MM.1S (cell line): ENCODE data around the gene GAB2.
"Not testable (repeated sequence)": the region's sequence is repeated elsewhere in the genome, so short reads cannot be mapped to it uniquely, and the experiment has no call there.

Experiments
- DNase-seq: peaks from one replicate; pipeline ENCODE4 v3.0.0-alpha.2; 2015
- H2AFZ ChIP-seq: fragments of 300-600 bp; sonication (generic); 2 replicates; pipeline ENCODE4 v1.6.0; 2016; ENCODE audit warnings: antibody characterized with exemption, low read length
- H3F3A ChIP-seq: fragments of 300-600 bp; sonication (generic); 2 replicates; pipeline ENCODE4 v1.6.1; 2016; ENCODE audit warnings: mild to moderate bottlenecking, antibody characterized with exemption, low read length, moderate library complexity, mixed read lengths; ENCODE audit not compliant: insufficient read depth
- H3K27ac ChIP-seq: fragments of 300-600 bp; sonication (generic); 2 replicates; pipeline ENCODE4 v1.5.1; 2016; ENCODE audit warnings: mild to moderate bottlenecking, low read length
- H3K27me3 ChIP-seq: fragments of 300-600 bp; sonication (generic); replicated peaks from 2 replicates; pipeline ENCODE4 v1.6.0; 2016; ENCODE audit warnings: low read length; ENCODE audit not compliant: insufficient read depth
- H3K36me3 ChIP-seq: fragments of 300-600 bp; sonication (generic); replicated peaks from 2 replicates; pipeline ENCODE4 v1.6.1; 2016; ENCODE audit warnings: mild to moderate bottlenecking, low read length, mixed read lengths; ENCODE audit not compliant: insufficient read depth
- H3K4me1 ChIP-seq: fragments of 300-600 bp; sonication (generic); 2 replicates; pipeline ENCODE4 v1.6.1; 2016; ENCODE audit warnings: low read length, mixed read lengths
- H3K4me2 ChIP-seq: fragments of 300-600 bp; sonication (generic); 2 replicates; pipeline ENCODE4 v1.6.0; 2016; ENCODE audit warnings: low read depth, low read length
- H3K4me3 ChIP-seq: fragments of 300-600 bp; sonication (generic); 2 replicates; pipeline ENCODE4 v1.5.1; 2016; ENCODE audit warnings: low read length, mixed read lengths
- H3K79me2 ChIP-seq: fragments of 300-600 bp; sonication (generic); 2 replicates; pipeline ENCODE4 v1.6.1; 2016; ENCODE audit warnings: mixed run types, low read length, mixed read lengths
- H3K9ac ChIP-seq: fragments of 300-600 bp; sonication (generic); 2 replicates; pipeline ENCODE4 v1.6.1; 2016; ENCODE audit warnings: low read length, mixed read lengths
- H3K9me2 ChIP-seq: fragments of 300-600 bp; sonication (generic); replicated peaks from 2 replicates; pipeline ENCODE4 v1.6.1; 2016; ENCODE audit warnings: mild to moderate bottlenecking, low read length, mixed read lengths; ENCODE audit not compliant: insufficient read depth
- H3K9me3 ChIP-seq: fragments of 300-600 bp; sonication (generic); replicated peaks from 2 replicates; pipeline ENCODE4 v1.6.1; 2016; ENCODE audit warnings: mild to moderate bottlenecking, low read length, mixed read lengths; ENCODE audit not compliant: insufficient read depth
- H4K20me1 ChIP-seq: fragments of 300-600 bp; sonication (generic); 2 replicates; pipeline ENCODE4 v1.6.1; 2016; ENCODE audit warnings: mild to moderate bottlenecking, low read length, moderate library complexity, mixed read lengths; ENCODE audit not compliant: insufficient read depth
- EZH2 ChIP-seq: fragments of 300-600 bp; sonication (generic); optimal IDR thresholded peaks from 2 replicates; pipeline ENCODE3; 2017; ENCODE audit warnings: low read depth, mild to moderate bottlenecking, antibody characterized with exemption, low read length, mixed read lengths
- EZH2phosphoT487 ChIP-seq: fragments of 300-600 bp; sonication (generic); IDR thresholded peaks from 2 replicates; pipeline ENCODE4 v1.6.1; 2018; ENCODE audit warnings: antibody characterized with exemption, low read length
- TF ChIP-seq, protein P1 (sequence below): fragments of 300-600 bp; sonication (generic); IDR thresholded peaks from 2 replicates; pipeline ENCODE4 v1.5.1; 2016; ENCODE audit warnings: antibody characterized with exemption, low read length, mixed read lengths

Gene GAB2

DNA sequence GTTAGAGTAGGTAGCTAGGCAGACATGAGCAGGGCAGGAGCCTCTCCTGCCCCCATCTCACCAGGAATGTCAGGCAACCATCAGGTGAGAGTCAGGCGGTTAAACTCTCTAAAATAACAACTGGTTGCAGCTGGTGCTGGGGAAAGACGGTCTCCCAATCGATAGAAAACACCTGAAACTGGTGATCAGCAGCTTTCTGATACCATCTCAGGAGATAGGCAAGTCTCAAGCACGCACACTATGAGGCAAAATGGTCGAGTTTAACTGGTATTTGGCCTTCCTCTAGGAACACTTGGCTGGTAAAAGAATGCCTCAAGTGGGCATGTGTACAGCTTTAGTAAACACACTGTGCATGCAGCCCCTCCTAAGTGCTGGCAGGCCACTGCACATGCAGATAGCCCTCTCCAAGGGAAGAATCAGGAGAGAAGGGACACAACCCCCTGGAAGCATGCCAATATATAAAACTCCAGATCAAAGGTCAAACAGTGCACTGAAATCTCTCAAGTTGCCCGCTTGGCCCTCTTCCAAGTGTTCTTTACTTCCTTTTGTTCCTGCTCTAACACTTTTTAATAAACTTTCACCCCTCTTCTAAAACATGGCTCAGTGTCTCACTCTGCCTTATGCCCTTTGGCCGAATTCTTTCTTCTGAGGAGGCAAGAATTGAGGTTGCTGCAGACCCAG lies 140.2 kb downstream of the GAB2 start:
- Histone ChIP-seq H3F3A (no peaks in the 10 kb centered on the region), H3K79me2 (no peaks in the 10 kb centered on the region), H4K20me1 (no peaks in the 10 kb centered on the region), H3K4me3 (no peak overlapping the region), H3K36me3 (no peaks in the 10 kb centered on the region), H3K9ac (no peak overlapping the region), H3K27me3 (no peaks in the 10 kb centered on the region), H3K4me2 (no peak overlapping the region), H3K27ac (no peak overlapping the region), H2AFZ (no peak overlapping the region), H3K9me3 (no peaks in the 10 kb centered on the region), H3K9me2 (no peaks in the 10 kb centered on the region), H3K4me1 (no peaks in the 10 kb centered on the region)
- TF ChIP-seq EZH2: no peak
- no peak for TF ChIP-seq EZH2phosphoT487
- TF ChIP-seq, protein P1, sequence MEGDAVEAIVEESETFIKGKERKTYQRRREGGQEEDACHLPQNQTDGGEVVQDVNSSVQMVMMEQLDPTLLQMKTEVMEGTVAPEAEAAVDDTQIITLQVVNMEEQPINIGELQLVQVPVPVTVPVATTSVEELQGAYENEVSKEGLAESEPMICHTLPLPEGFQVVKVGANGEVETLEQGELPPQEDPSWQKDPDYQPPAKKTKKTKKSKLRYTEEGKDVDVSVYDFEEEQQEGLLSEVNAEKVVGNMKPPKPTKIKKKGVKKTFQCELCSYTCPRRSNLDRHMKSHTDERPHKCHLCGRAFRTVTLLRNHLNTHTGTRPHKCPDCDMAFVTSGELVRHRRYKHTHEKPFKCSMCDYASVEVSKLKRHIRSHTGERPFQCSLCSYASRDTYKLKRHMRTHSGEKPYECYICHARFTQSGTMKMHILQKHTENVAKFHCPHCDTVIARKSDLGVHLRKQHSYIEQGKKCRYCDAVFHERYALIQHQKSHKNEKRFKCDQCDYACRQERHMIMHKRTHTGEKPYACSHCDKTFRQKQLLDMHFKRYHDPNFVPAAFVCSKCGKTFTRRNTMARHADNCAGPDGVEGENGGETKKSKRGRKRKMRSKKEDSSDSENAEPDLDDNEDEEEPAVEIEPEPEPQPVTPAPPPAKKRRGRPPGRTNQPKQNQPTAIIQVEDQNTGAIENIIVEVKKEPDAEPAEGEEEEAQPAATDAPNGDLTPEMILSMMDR: no peak
- no peak for DNase-seq

DNA sequence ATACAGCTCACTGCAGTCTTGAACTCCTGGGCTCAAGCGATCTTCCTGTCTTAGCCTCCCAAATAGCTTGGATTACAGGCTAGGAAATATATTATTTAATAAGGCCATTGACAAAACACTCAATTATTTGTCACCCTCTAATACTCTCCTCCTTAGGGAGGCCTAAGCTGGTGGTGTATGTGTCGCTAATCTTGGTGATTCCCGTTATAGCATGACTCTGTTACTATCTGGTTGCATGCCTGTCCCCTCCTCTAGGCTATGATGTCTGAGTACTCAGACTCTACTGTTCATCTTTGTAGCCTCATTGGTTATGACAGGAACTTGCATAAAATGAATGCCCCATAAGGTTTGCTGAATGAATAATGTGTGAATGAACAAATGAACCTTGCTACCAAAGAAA lies 141.3 kb downstream of the GAB2 start:
- no peak for DNase-seq
- H3K36me3 ChIP-seq: no peaks in the 10 kb centered on the region
- no peaks in the 10 kb centered on the region for H4K20me1 ChIP-seq
- H3K4me3 ChIP-seq: no peak overlapping the region
- H3K27ac ChIP-seq: no peak overlapping the region
- no peaks in the 10 kb centered on the region for H3K9me2 ChIP-seq
- no peaks in the 10 kb centered on the region for H3K27me3 ChIP-seq
- H3F3A ChIP-seq: no peaks in the 10 kb centered on the region
- TF ChIP-seq, protein P1: no peak
- no peak for TF ChIP-seq EZH2phosphoT487
- no peak for TF ChIP-seq EZH2
- H3K9me3 ChIP-seq: no peaks in the 10 kb centered on the region
- H3K4me1 ChIP-seq: no peaks in the 10 kb centered on the region
- no peak overlapping the region for H3K9ac ChIP-seq
- no peaks in the 10 kb centered on the region for H3K79me2 ChIP-seq
- no peak overlapping the region for H2AFZ ChIP-seq
- no peak overlapping the region for H3K4me2 ChIP-seq

DNA sequence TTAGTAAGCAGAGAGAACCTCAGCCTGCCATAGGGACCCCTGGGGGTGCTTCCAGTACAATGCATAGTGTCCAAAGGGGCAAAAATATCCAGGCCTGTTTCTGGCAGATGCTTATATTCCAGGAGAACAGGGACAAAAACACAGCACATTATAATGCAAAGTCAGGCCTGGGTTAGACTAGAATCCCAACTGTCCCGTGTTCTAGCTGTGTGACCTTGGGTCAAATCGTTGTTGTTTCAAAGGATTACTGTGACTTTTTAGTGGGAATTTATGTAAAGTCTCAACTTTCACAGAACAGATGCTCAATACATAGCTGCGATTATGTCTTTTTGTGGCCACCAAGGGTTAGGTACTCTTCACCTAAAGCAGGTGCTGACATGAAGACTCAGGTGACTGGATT lies 142.9 kb downstream of the GAB2 start:
- no peaks in the 10 kb centered on the region for H4K20me1 ChIP-seq
- no peaks in the 10 kb centered on the region for H3K36me3 ChIP-seq
- no peak for DNase-seq

DNA sequence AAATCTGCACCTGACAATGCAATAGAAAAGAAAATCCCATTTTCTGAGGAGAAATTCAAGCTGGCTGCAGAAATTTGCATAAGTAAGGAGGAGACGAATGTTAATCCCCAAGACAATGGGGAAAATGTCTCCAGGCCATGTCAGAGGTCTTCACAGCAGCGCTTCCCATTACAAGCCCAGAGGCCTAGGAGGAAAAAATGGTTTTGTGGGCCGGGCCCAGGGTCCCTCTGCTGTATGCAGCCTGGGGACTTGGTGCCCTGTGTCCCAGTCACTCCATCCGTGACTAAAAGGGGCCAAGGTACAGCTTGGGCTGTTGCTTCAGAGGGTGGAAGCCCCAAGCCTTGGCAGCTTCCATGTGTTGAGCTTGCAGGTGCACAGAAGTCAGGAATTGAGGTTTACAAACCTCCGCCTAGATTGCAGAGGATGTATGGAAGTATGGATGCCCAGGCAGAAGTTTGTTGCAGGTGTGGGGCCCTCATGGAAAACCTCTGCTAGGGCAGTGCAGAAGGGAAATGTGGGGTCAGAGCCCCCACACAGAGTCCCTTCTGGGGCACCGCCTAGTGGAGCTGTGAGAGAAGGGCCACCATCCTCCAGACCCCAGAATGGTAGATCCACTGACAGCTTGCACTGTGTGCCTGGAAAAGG lies 144.9 kb downstream of the GAB2 start:
- H3F3A ChIP-seq, H3K79me2 ChIP-seq, DNase-seq, H3K27ac ChIP-seq, H3K9me2 ChIP-seq, H4K20me1 ChIP-seq, H3K27me3 ChIP-seq, H2AFZ ChIP-seq, H3K36me3 ChIP-seq, H3K9ac ChIP-seq, H3K4me1 ChIP-seq, H3K4me3 ChIP-seq, H3K9me3 ChIP-seq, H3K4me2 ChIP-seq: not testable (repeated sequence)

More for the DNA sequence above, 142.9 kb downstream of the GAB2 start:
- Histone ChIP-seq H3K9me2 (no peaks in the 10 kb centered on the region), H3K79me2 (no peaks in the 10 kb centered on the region), H2AFZ (no peak overlapping the region), H3K9me3 (no peaks in the 10 kb centered on the region), H3K4me2 (no peak overlapping the region), H3K9ac (no peak overlapping the region), H3K4me1 (no peaks in the 10 kb centered on the region), H3K27ac (no peak overlapping the region), H3F3A (no peaks in the 10 kb centered on the region), H3K4me3 (no peak overlapping the region), H3K27me3 (no peaks in the 10 kb centered on the region)
- TF ChIP-seq, protein P1: no peak
- TF ChIP-seq EZH2phosphoT487 (no peak), EZH2 (no peak)

DNA sequence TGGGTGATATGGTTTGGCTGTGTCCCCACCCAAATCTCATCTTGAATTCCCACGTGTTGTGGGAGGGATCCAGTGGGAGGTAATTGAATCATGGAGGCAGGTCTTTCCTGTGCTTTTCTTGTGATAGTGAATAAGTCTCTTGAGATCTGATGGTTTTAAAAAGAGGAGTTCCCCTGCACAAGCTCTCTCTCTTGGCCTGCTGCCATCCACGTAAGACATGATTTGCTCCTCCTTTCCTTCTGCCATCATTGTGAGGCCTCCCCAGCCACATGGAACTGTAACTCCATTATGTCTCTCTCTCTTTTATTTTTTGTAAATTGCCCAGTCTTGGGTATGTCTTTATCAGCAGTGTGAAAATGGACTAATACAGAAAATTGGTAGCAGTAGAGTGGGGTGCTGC lies 145.8 kb downstream of the GAB2 start:
- not testable (repeated sequence) for DNase-seq, H4K20me1 ChIP-seq, H3K27ac ChIP-seq, H3K4me2 ChIP-seq, H3K9ac ChIP-seq, H3K4me3 ChIP-seq, H3K79me2 ChIP-seq, H3K36me3 ChIP-seq, H3K9me3 ChIP-seq, H3K4me1 ChIP-seq, H3K27me3 ChIP-seq, H3K9me2 ChIP-seq, H2AFZ ChIP-seq, H3F3A ChIP-seq
